Esophagus squamous epithelium (tissue), 4 donors: ENCODE results near the gene HRCT1.

ENCODE experiments used
- POLR2A ChIP-seq, 4 donors: fragments of 450-650 bp; IDR thresholded peaks; one replicate each; pipeline ENCODE4 v1.6.1; 2017; ENCODE audit warnings: antibody characterized with exemption in 4 of 4, mild to moderate bottlenecking in 4 of 4, moderate library complexity in 3 of 4
- TF ChIP-seq, protein P1 (sequence below), 6 experiments: fragments of 450-650 bp in 4 of 6; fragments of 200-600 bp in 2 of 6; sonication (generic) in 2 of 6; IDR thresholded peaks; one replicate each; pipeline ENCODE4 v1.5.1; 2016 to 2019; ENCODE audit warnings: antibody characterized with exemption in 6 of 6, mild to moderate bottlenecking in 4 of 6, moderate library complexity in 4 of 6

DNA sequence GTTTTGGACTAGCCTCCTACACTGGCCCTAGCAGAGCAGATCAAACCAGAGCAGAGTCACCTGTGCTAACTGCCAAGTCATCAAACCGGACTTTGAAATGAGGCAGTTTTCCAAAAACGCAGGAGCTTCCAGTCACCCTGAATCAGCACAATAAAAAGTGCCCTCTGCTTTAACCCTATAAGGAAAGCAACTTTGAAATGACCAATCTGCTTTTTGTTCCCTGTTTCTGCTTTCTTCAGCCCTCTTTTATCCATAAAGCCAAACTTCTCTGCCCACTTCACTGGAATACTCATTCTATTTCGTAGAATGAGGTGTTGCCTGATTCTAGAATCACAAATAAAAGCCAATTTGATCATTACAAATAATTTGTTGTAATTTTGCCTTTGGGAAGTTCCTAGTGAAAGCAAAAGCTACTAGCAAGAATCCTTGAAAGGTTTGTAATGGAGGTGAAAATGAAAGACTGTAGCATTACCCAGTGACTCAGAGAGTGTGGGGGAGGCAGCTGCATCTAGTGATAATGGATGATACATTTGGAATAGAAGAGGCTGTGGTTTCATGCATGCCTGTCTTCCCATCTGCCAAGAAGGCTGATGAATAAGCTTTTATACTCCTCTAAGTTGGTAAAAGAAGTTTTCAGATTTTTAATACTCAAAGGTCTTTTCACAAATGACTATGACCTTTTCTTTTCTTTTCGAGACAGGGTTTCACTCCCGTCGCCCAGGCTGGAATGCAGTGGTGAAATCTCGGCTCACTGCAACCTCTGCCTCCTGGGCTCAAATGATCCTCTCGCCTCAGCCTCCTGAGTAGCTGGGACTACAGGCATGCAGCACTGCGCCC, 18.1 kb downstream of the HRCT1 start:
- TF ChIP-seq, protein P1, sequence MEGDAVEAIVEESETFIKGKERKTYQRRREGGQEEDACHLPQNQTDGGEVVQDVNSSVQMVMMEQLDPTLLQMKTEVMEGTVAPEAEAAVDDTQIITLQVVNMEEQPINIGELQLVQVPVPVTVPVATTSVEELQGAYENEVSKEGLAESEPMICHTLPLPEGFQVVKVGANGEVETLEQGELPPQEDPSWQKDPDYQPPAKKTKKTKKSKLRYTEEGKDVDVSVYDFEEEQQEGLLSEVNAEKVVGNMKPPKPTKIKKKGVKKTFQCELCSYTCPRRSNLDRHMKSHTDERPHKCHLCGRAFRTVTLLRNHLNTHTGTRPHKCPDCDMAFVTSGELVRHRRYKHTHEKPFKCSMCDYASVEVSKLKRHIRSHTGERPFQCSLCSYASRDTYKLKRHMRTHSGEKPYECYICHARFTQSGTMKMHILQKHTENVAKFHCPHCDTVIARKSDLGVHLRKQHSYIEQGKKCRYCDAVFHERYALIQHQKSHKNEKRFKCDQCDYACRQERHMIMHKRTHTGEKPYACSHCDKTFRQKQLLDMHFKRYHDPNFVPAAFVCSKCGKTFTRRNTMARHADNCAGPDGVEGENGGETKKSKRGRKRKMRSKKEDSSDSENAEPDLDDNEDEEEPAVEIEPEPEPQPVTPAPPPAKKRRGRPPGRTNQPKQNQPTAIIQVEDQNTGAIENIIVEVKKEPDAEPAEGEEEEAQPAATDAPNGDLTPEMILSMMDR (IDR thresholded peaks at IDR 0.05): no peak
- TF ChIP-seq POLR2A (IDR thresholded peaks at IDR 0.05): no peak
